HepG2 (cell line): ENCODE data around the gene IKBIP.
"Not testable (repeated sequence)": the region's sequence is repeated elsewhere in the genome, so short reads cannot be mapped to it uniquely, and the experiment has no call there.

Source experiments
- HCFC1 ChIP-seq: fragments of 150-350 bp; IDR thresholded peaks from 2 replicates; pipeline ENCODE4 v1.6.1; 2014; ENCODE audit warnings: low read depth, low read length
- ZNF83 ChIP-seq: sonication (generic); formaldehyde crosslinking; IDR thresholded peaks from 2 replicates; pipeline ENCODE4 v1.4.0; 2020; ENCODE audit warnings: missing genetic modification reagents, mild to moderate bottlenecking, borderline replicate concordance
- TF ChIP-seq, protein P1 (sequence below): sonication (generic); formaldehyde crosslinking; IDR thresholded peaks from 2 replicates; pipeline ENCODE4 v1.4.0; 2020; ENCODE audit warnings: missing genetic modification reagents

- TF ChIP-seq, protein P1, sequence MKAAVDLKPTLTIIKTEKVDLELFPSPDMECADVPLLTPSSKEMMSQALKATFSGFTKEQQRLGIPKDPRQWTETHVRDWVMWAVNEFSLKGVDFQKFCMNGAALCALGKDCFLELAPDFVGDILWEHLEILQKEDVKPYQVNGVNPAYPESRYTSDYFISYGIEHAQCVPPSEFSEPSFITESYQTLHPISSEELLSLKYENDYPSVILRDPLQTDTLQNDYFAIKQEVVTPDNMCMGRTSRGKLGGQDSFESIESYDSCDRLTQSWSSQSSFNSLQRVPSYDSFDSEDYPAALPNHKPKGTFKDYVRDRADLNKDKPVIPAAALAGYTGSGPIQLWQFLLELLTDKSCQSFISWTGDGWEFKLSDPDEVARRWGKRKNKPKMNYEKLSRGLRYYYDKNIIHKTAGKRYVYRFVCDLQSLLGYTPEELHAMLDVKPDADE, result not testable (repeated sequence)
- TF ChIP-seq HCFC1; ZNF83 (CRISPR knock-in tag): not testable (repeated sequence)
These were observed 1.8 kb downstream of the IKBIP start for GRCh38 chr12:98642801-98643200.
